OCI-LY7 (cell line): ENCODE measurements around the gene SFT2D1. TPM values are rescaled to one million over a fixed set of nuclear protein-coding genes. Genes with fewer than 3 reads are reported as not detected.

ENCODE experiments used
- BruUV-seq: library from RNA; stranded (reverse); fragments of 400-500 nt; replicated peaks from 2 replicates; lab custom pipeline; 2021; lab: Mats Ljungman, UMichigan
- CTCF ChIA-PET: fragments of 300-600 bp; sonication (Branson Sonifier 250); formaldehyde crosslinking; loops from one replicate; lab custom pipeline; 2022; ENCODE audit warnings: antibody characterized with exemption; ENCODE audit not compliant: unreplicated experiment; lab: Charles Lee
- POLR2A ChIA-PET: fragments of 300-600 bp; sonication (Branson Sonifier 250); formaldehyde crosslinking; loops from one replicate; lab custom pipeline; 2022; ENCODE audit warnings: antibody characterized with exemption; lab: Charles Lee
- DNase-seq: peaks from one replicate; pipeline ENCODE4 v3.0.0-alpha.2; 2015; ENCODE audit warnings: low spot score
- H2AFZ ChIP-seq: fragments of 200-600 bp; sonication (generic), shearing (Covaris generic); 2 replicates; pipeline ENCODE4 v1.6.1; 2014; ENCODE audit warnings: mild to moderate bottlenecking, antibody characterized with exemption, low read length, moderate library complexity
- H3K27ac ChIP-seq: fragments of 200-600 bp; sonication (generic); 2 replicates; pipeline ENCODE4 v1.5.1; 2014; ENCODE audit warnings: mixed run types, low read depth, mild to moderate bottlenecking, moderate library complexity, low read length, inconsistent platforms; ENCODE audit not compliant: poor library complexity, severe bottlenecking
- H3K36me3 ChIP-seq: fragments of 200-600 bp; sonication (generic); 2 replicates; pipeline ENCODE4 v1.6.1; 2014; ENCODE audit warnings: mild to moderate bottlenecking, antibody characterized with exemption, low read length, moderate library complexity, mixed read lengths; ENCODE audit not compliant: insufficient read depth
- H3K4me1 ChIP-seq: fragments of 200-600 bp; sonication (generic); 2 replicates; pipeline ENCODE4 v1.5.1; 2014; ENCODE audit warnings: mild to moderate bottlenecking, low read length; ENCODE audit not compliant: insufficient read depth, poor library complexity, severe bottlenecking
- H3K4me2 ChIP-seq: fragments of 200-600 bp; sonication (generic); 2 replicates; pipeline ENCODE4 v1.6.1; 2014; ENCODE audit warnings: mild to moderate bottlenecking, low read length
- H3K4me3 ChIP-seq: fragments of 200-600 bp; sonication (generic); 2 replicates; pipeline ENCODE4 v1.5.1; 2014; ENCODE audit warnings: mild to moderate bottlenecking, low read depth, low read length; ENCODE audit not compliant: poor library complexity, severe bottlenecking
- H3K79me2 ChIP-seq: fragments of 200-600 bp; sonication (generic); 2 replicates; pipeline ENCODE4 v1.6.1; 2016; ENCODE audit warnings: low read depth, mild to moderate bottlenecking, low read length, moderate library complexity, mixed read lengths; ENCODE audit not compliant: insufficient read depth
- H3K9me2 ChIP-seq: fragments of 200-600 bp; sonication (generic); 2 replicates; pipeline ENCODE4 v1.6.1; 2016; ENCODE audit warnings: mild to moderate bottlenecking, low read length, mixed read lengths; ENCODE audit not compliant: insufficient read depth
- H3K9me3 ChIP-seq: fragments of 200-600 bp; sonication (generic); 2 replicates; pipeline ENCODE4 v1.6.1; 2014; ENCODE audit warnings: mild to moderate bottlenecking, mixed run types, low read length, mixed read lengths
- H4K20me1 ChIP-seq: fragments of 200-600 bp; sonication (generic); 2 replicates; pipeline ENCODE4 v1.6.1; 2014; ENCODE audit warnings: mild to moderate bottlenecking, antibody characterized with exemption, low read length, moderate library complexity, mixed read lengths; ENCODE audit not compliant: insufficient read depth
- CTCF ChIP-seq: fragments of 200-600 bp; sonication (generic); conservative IDR thresholded peaks from 2 replicates; pipeline ENCODE4 v1.5.1; 2014; ENCODE audit warnings: mild to moderate bottlenecking, antibody characterized with exemption, low read length, moderate library complexity, mixed read lengths
- EZH2phosphoT487 ChIP-seq: fragments of 200-600 bp; sonication (generic); IDR thresholded peaks from 2 replicates; pipeline ENCODE4 v1.6.1; 2018; ENCODE audit warnings: low read depth, borderline replicate concordance, mild to moderate bottlenecking, mixed run types, antibody characterized with exemption, low read length, moderate library complexity, mixed read lengths
- intact Hi-C: fragments of 100-400 bp; cut with micrococcal nuclease; formaldehyde crosslinking; loops from one replicate; pipeline ENCODE4 v1.10.0; 2022; ENCODE audit not compliant: unreplicated experiment
- total RNA-seq, 2 experiments: library from RNA; depleted of rRNA in 1 of 2; stranded (reverse); fragments of >200 nt in 1 of 2; shearing (Covaris generic) in 1 of 2; gene quantifications; 2 replicates each; pipeline ENCODE4 v1.2.3, GENCODE V29; 2014 to 2022

SFT2D1 gene
- total RNA-seq, 2 experiments from 2014 or later, result 43.4 to 63.9 TPM

DNA sequence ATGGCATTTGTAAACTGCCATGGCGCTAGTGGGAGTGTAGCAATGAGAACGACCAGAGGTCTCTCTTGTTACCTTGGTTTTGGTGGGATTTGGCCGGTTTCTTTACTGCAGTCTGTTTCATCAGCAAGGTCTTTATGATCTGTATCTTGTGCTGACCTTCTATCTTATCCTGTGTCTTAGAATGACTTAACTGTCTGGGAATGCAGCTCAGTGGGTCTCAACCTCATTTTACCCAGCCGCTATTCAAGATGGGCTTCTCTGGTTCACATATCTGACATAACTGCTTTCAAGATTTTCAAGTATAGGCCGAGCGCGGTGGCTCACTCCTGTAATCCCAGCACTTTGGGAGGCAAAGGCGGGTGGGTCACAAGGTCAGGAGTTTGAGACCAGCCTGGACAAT is 1.9 kb upstream of the SFT2D1 start:
- no peak overlapping the region for H3K27ac ChIP-seq
- ChIA-PET POLR2A (interaction anchor here (1.1 kb wide), 1 partner anchor 37 kb away, joined by 3 read pairs; no protein-coding TSS in a partner anchor), CTCF (no interaction called here)
- H3K4me2 ChIP-seq, result no peak overlapping the region
- intact Hi-C loops, result loop anchor here (10.0 kb wide), 1 partner anchor 611 kb away; the partner anchor contains the start of gene RNASET2
- BruUV-seq, result no TSS peak
- H3K4me3 ChIP-seq, result no peak overlapping the region
- H3K9me2 ChIP-seq, result no peaks in the 10 kb centered on the region
- DNase-seq, result no peak
- peaks cover 37% of the 10 kb centered on the region for H3K79me2 ChIP-seq
- peaks cover 6% of the 10 kb centered on the region for H4K20me1 ChIP-seq
- H3K4me1 ChIP-seq, result peaks cover 25% of the 10 kb centered on the region
- no peak overlapping the region for H2AFZ ChIP-seq
- H3K9me3 ChIP-seq, result no peaks in the 10 kb centered on the region
- no peak for TF ChIP-seq CTCF
- TF ChIP-seq EZH2phosphoT487, result no peak
- peaks cover 9% of the 10 kb centered on the region; the same call in 1 of the 2 replicates for H3K36me3 ChIP-seq

DNA sequence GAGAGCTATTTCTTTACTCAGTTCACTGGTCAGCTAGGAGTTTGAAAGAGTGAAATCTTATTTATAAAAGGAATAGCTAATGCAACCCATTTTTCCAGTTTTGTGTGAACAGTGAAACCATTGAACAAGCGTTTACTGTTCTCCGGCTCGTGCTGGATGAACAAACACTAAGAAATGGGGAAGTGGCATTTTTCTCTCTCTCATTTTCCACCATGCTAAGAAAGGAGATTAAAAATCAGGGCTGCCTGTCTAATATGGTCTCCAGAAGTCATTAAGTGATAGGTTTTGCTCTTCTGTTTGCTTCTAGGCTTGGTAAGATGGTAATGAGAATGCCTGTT is 774 bp upstream of the SFT2D1 start:
- H3K27ac ChIP-seq, result peak overlapping the region; percentile 65
- BruUV-seq, result no TSS peak
- CTCF ChIA-PET, result interaction anchor here (1.1 kb wide), 2 partner anchors 30 to 38 kb away, joined by 3 to 4 read pairs; no protein-coding TSS in a partner anchor
- DNase-seq, result peak; percentile 69
- intact Hi-C loops, result loop anchor here (1.0 to 10.0 kb wide), 2 partner anchors 40 to 612 kb away; partner anchors contain the start of gene RNASET2
- peaks cover 47% of the 10 kb centered on the region for H3K79me2 ChIP-seq
- H3K4me3 ChIP-seq, result peak overlapping the region; percentile 97
- H3K9me3 ChIP-seq, result no peaks in the 10 kb centered on the region
- peaks cover 6% of the 10 kb centered on the region for H4K20me1 ChIP-seq
- TF ChIP-seq EZH2phosphoT487 (no peak), CTCF (no peak)
- H3K4me1 ChIP-seq, result peaks cover 25% of the 10 kb centered on the region
- peak overlapping the region; percentile 65; the same call in 1 of the 2 replicates for H2AFZ ChIP-seq
- peak overlapping the region; percentile 66 for H3K4me2 ChIP-seq
- H3K9me2 ChIP-seq, result no peaks in the 10 kb centered on the region
- peaks cover 19% of the 10 kb centered on the region for H3K36me3 ChIP-seq
- POLR2A ChIA-PET, result interaction anchor here (0.5 to 1.2 kb wide), 13 partner anchors 9 to 884 kb away, joined by 3 to 5 read pairs (median 3); no protein-coding TSS in a partner anchor

DNA sequence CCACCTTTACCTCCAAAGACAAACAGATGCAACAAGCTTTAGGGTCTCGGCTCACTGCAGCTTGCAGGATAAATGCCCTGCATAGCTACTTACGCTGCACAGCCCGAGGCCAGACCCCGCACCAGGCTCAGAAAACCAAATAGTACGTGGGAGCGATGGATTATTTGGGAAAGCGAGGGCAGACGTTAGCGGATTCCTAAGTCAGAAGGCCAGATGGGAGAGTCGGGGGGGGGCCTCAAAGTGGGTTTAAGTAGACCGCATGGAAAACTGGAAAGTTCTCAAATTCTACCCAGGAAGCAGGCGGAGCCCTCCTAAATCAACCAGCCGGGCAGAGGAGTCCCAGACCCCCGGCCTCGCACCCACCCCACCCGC is 382 bp downstream of the SFT2D1 start:
- Histone ChIP-seq H3K36me3 (peaks cover 30% of the 10 kb centered on the region), H3K4me2 (peak overlapping the region; percentile 66), H3K79me2 (peaks cover 56% of the 10 kb centered on the region), H4K20me1 (peaks cover 6% of the 10 kb centered on the region), H3K9me2 (no peaks in the 10 kb centered on the region), H2AFZ (peak overlapping the region; percentile 65; the same call in 1 of the 2 replicates), H3K4me3 (peak overlapping the region; percentile 97), H3K4me1 (peaks cover 25% of the 10 kb centered on the region), H3K27ac (peak overlapping the region; percentile 65), H3K9me3 (no peaks in the 10 kb centered on the region)
- TF ChIP-seq CTCF (no peak), EZH2phosphoT487 (no peak)
- POLR2A ChIA-PET, result interaction anchor here (0.5 to 0.7 kb wide), 4 partner anchors 62 to 1392 kb away, joined by 3 to 4 read pairs (median 3); no protein-coding TSS in a partner anchor
- intact Hi-C loops, result loop anchor here (1.0 to 10.0 kb wide), 2 partner anchors 55 to 613 kb away; partner anchors contain the start of gene RNASET2
- no TSS peak for BruUV-seq
- DNase-seq, result peak; percentile 22
- CTCF ChIA-PET, result no interaction called here
